ENCODE measurements around the gene AGXT.

DNA sequence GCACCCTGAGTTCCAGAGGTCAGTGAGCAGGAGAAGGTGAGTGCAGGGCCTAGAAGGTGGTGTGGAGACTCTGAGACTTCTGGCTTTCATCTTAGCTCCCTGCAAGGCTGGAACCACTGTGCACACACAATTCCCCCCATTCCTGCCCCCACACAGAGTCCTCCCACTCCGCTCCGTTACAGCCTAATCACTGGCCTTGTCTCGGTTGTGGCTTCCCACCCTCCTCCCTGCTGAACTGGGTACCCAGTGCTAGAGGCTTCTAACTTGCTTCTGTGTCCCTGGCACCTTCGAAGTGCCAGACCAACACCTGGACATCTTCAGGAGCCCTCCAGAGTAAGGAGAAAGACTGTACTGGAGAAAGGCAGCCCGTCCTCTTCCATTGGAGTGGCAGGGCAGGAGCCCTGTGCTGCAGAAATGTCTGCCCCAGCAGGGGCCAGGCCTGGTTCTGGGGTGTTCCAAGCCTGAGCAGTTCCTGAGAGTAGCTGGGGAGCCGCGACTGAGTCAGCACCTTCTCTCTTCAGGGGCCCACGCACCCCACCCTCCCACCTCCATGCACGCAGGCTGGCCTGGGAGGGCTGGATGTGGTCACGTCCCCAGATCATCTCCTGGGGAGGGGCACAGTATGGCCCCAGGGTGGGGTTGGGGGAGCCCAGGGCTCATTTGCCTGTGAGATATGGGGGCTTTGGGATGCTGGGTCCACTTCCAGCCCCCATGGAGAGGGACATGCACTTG, 60.9 kb downstream of the AGXT start:
- TF ChIP-seq, protein P1, sequence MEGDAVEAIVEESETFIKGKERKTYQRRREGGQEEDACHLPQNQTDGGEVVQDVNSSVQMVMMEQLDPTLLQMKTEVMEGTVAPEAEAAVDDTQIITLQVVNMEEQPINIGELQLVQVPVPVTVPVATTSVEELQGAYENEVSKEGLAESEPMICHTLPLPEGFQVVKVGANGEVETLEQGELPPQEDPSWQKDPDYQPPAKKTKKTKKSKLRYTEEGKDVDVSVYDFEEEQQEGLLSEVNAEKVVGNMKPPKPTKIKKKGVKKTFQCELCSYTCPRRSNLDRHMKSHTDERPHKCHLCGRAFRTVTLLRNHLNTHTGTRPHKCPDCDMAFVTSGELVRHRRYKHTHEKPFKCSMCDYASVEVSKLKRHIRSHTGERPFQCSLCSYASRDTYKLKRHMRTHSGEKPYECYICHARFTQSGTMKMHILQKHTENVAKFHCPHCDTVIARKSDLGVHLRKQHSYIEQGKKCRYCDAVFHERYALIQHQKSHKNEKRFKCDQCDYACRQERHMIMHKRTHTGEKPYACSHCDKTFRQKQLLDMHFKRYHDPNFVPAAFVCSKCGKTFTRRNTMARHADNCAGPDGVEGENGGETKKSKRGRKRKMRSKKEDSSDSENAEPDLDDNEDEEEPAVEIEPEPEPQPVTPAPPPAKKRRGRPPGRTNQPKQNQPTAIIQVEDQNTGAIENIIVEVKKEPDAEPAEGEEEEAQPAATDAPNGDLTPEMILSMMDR (IDR thresholded peaks at IDR 0.05) = no peak
- no peak for TF ChIP-seq POLR2AphosphoS5 (IDR thresholded peaks at IDR 0.05)
